Brain pericyte (primary cell): ENCODE results near the gene USP6NL.

Experiments
- DNase-seq: peaks from one replicate; pipeline ENCODE4 v3.0.0-alpha.2; 2012; ENCODE audit warnings: low read depth, low spot score

Gene USP6NL

DNA sequence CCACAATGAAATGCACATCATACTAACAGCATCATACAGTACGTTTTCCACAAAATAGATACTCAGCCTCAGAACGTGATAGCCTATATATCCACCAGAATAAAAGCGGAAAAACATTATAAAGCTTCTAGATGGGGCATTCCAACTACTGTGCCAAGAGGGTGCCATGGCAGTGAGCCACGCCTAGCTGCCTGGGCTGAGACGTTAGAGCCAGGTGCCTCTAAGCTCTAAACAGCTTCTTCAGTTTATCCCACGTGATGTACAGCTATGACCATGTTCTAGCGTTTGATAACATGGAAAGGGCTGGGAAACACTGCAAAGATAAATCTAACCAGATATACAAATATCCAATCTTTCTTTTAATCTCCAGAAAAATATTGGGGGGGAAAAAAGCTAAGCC, 17.8 kb downstream of the USP6NL start:
- DNase-seq = no peak

DNA sequence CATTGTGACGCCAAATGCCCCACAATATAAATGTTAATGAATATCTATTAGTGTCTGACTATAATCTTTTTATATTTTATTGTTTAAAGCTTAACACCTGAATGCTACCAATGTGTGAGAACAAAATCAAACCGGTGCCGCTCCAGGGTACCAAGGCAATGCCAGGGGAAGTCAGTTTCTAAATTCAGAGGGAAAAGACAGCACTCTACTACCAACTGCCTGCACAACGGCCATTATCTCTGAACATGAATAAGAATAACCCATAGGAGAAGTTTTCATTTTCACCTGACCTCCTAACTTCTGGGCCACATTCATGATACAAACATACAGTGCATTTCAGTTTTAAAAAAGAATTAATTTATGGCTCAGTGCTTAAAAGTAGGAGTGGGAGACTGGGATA, 21.7 kb downstream of the USP6NL start:
- no peak for DNase-seq

DNA sequence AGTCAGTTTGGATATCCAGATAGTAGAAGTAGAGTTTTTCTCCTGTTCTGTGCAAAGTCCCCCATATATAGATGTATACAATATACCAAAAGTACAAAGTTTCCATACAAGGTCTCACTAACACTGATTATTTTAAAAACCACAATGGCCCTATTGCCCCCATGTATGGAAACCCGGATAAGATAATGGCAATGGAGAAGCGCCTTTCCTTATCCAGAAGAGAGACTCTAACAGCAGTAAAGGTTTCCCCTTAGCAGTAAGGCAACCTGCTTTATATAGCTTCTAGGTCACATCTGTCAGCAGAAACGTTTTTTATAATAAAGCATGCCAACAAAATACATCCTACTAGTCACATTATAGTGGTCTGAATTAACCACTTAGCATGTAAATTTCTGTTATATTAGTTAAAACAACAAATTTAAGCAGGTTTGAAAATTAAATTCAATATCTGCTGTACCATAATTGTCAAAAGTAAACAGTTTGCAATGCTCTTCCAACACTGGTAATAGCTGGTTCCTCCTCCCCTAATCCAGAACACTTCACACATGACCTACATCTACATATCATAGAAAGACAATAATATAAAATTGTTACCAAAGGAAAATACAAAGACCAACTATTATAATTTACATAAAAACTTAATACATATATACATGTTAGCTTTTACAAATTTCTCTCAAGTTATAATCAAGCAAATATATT, 22.4 kb downstream of the USP6NL start:
- no peak for DNase-seq

DNA sequence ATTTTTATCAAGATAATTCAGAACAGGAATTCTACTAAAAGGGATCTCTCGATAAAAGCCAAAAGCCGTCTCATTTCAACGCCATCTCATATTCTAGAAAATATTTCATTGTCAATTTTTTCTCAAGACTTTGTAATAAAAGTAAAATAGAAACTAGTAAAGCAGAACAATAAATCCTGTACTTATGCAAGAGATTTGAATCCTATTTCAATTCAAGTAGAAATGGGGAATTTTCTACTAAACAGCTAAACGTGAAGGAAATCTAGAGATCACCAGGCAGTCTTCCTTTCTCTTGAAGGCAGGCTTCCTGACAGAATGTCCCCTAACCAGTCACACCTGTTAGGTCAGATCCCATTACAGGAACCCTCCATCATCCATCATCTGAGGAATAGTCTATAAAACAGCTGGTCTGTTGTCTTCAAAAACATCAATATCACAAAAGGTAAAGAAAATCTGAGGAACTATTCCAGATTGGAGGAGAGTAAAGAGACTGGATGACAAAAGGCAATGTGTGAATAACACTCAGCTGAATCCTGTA, 23.7 kb downstream of the USP6NL start:
- no peak for DNase-seq

DNA sequence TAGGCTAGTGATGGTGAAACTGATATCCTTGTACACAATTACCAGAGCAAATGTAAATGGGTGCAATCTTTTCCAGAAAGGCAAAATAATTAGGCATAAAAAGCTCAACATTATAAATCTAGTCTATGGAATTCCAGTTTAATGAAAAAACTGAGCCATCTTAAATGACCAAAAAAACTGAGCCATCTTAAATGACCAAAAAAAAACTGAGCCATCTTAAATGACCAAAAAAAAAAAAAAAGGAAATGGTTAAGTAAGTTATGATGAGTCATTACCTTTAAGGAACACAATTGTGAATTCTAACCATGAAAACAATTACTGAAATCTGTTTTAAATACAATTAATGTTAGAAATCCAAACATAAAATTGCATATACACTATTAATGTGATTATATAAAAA, 25.3 kb downstream of the USP6NL start:
- DNase-seq = no peak

DNA sequence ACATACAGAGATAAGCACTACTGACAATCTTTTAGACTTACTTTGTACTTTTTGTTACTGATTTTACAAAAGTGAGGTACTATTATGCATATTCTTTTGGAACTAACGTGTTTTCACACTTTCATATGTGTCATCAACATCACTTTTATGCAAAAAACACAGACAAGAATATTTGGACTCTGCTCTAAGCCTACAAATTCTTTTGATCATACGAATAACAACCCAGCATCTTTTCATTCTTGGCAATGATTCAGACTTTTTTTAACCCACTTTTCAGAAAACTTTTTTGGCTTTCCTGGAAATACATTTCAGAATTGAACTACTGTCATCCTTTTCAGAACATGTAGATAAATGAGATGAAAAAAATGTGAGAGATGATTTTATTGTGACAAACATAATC, 30.2 kb downstream of the USP6NL start:
- no peak for DNase-seq

DNA sequence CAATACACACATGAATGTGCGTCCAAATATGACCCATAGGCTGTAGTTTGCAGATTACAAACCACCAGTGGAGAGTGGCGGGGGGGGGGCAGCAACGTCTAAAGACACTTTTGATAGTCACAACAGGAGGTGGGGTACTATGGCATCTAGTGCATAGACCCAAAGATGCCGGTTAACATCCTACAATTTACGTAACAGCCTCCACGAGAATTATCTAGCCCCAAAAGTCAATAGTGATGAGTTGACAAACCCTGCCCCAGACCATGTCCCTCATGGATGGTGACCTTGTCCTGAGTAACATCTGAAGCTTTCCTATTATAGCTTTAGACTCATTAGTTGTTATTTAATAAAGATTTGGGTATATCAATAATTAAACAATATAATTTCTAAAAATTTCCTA, 31.6 kb downstream of the USP6NL start:
- DNase-seq = no peak

DNA sequence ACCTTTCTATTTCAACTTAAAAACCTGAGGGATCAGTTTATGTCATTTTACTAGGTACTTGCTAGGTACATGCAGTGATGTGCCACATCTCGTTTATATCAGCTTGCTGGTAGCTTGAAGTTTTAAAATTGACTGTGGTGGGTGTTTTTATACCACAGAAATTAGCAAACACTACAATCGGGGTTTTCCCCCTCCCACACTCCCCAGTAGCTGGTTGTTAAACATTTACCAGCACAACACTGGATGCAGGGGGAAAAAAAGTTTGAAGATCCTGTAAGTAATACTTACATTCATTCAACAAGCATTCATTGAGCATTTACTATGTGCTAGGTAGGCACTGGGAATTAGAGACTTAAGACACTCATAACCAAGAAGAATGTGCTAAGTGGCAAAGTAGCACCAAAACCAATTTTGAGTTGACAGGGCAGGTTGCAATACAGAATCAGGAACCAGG, 32.6 kb downstream of the USP6NL start:
- DNase-seq = no peak

DNA sequence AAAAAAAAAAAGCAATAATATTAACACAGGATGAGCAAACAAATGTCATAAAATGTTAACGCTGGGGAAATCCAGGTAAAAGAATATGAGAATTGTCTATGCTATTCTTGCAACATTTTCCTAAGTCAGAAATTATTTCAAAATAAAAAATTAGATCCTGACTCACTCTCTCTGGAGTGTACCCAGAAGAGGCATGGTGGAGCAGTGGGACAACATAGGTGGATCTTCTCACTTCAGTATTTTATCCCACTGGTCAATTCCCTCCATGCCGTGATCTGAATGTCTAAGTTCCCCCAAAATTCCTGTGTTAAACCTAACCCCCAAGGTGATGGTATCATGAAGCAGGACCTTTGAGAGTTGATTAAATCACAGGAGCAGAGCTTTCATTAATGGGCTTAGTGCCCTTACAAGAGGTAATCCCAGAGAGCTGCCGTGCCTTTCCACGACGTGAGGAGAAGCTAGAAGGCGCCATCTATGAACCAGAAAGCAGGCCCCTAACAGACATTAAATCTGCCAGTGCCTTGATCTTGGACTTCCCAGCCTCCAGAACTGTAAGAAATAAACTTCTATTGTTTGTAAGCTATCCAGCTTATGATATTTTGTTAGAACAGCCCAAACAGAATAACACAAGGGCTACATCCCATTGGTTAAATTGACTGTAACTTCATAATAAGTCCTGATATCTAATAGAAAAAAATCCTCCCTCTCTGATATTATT, 35.2 kb downstream of the USP6NL start:
- DNase-seq = no peak

DNA sequence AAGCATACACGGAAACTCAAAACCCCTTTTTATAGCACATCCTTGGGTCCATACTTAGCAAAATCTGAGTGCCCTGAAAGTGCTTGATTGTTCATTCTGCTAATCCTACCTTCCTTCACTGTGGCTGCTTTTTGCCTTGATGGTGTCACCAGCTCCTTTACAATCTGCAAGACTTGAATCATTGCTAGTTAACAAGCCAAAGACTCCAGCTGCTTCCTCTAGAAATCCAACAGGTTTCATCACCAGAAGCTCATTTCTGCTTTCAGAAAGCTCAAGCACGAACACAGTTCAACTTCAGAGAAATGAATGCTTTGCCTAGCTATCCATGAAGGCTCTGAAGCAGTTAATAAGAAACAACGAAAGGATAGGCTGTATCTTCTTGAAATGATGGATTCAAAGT, 38.0 kb downstream of the USP6NL start:
- no peak for DNase-seq

DNA sequence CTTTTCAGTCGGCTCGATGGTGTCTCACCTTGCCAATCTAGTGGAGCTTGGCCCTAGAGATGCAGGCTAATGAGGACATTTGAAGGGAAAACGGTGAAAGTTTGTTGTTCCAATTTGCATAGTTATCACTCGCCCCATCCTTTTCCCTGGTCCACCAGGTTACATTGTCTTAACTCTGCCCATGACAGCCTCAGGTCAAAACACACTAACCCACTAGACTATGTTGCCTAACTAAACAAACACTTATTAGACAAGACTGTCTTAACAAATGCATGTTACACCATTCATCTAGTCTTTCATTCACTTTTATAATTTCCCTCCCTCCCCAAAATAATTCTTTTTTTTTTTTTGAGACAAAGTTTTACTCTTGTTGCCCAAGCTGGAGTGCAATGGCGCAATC, 40.7 kb downstream of the USP6NL start:
- no peak for DNase-seq

DNA sequence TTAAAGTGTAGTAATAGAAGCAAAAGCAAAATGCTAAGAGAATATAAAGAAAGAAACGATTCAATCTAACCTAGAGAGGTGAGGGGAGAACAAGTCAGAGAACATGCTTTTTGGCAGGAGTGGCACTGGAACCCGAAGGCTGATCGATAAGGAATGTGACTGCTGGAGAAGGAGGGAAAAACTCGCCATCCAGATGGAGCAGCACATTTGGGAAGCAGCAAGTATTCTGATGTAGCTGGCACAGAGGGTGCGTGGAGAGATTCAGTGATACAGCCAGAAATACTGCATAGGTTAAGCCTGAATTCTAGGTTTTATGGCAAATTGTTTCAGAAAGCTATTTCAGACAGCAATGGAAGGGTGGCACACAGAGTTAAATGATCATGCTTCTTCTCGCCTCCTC, 42.0 kb downstream of the USP6NL start:
- no peak for DNase-seq

DNA sequence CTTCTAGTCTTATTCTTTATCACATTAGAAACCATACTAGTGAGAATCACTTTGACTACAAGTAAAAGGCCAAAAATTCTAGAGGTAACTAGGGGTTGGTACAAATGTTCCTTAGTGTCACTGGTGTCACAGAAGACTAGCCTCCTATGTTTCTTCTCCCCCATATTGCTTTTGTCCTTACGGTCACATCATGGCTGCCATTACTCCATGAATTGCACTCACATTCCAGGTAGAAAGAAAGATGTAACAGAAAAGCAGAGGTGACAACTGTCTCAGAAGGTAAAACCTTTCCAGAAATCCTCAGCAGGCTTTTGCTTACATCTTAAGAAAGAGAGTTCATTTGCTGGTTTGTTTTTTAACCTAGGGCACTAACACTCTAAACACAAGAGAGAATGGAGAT, 42.9 kb downstream of the USP6NL start:
- no peak for DNase-seq

DNA sequence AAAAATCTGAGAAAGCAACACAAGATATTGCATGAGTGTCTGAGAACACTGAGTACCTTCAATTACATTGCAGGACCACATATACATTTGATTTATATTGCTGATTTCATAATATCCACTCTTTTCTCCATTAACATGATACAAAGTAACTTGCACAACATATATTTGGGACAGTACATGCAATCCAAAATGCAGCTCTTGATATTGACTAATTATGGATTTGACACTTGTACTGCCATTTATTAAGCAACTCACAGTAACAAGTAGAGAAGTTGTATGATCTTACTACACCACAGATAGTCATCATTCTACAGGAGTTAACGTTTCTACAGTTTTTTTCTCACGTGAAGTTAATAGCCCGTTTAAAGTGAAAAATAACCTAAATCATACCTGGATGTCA, 46.7 kb downstream of the USP6NL start:
- DNase-seq = no peak

DNA sequence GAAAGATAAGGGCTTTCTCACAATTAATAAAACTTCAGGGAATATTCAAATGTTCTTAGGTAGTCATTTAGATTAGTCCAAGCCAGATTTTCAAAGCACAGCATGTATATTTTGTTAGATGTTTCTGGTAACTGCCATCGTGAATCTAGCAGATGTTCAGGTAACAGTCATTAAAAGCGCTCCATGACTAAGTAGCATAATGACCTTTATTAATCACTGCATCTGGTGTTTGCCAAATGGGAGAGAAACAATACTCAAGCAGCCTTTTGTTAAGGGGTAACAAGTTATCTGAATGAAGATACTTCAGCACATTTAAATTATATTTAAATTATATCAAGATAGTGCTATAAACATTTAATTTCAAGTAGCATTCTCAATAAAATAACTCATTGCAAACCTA, 47.5 kb downstream of the USP6NL start:
- no peak for DNase-seq

DNA sequence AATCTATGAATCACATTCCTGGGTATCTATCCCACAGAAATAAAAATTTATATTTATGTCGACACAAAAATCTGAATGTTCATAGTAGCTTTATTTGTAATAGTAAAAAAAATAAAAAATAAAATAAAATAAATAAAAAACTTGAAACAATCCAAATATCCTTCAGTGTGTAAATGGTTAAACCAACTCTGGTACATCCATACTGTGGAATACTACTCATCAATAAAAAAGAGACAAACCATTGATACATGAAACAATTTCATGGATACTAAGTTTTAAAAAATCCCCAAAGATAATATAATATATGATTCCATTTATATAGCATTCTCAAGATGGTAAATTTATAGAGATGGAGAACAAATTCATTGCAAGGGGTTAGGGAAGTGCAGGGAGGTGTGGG, 48.6 kb downstream of the USP6NL start:
- DNase-seq = no peak

DNA sequence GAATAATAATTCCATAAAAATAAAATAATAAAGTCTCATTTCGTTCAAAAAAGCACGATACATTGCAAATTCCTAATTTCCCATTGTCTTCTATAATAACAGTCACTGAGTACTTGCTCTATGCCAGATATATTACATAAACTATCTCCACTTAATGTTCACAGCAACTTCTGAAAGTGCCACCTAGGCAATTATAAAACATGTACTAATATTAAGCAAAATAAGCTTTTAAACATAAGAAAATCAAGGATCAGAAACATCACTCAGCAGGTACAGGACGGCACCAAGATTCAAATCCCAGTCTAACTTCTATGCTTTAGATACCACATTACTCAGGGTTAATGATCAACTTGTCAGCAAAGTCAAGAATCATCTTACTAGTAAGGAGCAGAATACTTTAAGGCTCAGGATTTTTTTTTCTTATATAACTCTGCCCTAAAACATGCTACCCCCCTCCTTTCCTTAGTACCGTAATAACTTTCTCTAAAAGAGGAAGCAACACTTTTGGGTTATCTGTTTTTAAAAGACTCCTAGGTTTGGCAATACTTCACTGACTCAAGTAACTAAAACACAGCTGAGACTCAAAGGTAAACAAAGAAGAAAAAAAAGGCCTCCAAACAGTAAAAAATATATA, 51.3 kb downstream of the USP6NL start:
- no peak for DNase-seq

DNA sequence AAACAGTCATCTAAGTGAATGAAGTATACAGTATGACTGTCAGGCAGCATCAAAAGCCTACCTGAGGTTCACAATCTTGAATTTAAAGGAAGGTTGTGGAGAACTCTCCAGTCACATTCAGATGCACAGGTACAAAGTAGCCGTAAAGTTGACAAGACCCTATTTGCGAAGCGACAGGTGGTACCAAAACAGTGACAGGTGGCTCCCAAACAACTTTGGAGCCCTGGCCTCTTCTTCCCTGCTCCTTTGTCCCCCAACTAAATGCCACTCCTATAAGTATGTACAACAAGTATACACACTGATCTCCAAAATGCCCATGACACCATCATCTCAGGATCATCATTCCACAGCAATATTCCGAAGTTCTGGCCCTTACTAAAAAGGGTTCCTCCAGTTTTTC, 53.5 kb downstream of the USP6NL start:
- DNase-seq = no peak

DNA sequence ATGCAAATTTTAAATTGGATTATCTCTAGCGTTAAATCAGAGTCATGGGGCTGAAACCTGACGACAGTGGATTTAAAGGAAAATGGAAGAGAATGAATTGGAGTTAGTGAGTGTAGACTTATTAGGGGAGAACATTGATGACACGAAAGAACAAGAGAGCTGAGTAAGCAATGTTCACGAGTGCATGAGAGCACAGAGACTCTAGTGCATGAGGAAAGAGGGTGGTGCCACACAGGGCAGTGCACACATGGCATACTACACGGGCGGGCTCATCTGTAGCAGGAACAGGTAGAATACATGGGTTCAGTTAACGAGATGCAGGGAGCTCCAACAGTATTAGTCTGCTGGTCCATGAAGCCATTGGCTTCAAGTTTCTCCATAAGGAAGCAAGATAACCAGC, 53.9 kb downstream of the USP6NL start:
- DNase-seq = no peak

DNA sequence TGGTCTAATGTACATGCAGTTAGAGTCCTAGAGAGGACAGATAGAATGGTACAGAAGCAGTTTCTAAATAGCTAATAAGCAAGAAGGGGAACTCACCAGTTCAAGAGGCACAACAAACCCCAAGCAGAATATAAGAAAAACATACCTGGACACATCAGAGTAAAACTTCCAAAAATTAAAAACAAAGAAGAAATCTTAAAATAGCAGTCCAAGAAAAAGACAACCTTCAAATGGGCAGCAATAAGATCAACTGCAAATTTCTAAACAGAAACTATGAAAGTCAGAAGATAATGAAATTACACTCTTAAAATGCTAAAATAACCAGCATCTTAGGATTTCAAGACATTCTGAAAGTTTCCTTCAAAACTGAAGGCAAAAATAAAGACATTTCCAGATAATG, 55.9 kb downstream of the USP6NL start:
- no peak for DNase-seq

DNA sequence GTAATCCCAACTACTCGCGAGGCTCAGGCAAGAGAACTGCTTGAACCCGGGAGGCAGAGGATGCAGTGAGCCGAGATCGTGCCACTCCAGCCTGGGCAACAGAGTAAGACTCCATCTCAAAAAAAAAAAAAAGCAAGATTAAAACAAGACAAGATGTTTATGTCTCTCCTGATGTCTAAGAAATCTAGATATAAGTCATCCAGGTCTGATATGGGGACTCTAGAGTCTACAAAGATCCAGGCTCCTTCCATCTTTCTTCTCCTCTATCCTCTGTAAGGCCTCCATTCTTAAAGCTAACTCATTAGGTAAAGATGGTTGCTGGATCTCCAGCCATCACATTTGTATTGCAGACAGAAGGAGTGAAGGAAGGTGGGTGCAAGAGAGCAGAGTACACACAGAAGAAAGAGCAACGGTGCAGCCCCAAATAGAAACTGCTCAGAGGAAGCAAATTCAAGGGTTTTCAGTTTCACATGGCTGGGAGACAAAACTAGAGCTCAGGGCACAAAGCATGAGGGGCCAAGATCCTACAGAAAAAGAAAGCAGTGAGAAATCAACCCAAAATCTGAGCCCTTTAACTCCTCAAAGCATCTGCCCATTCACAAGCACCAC, 57.6 kb downstream of the USP6NL start:
- DNase-seq = no peak

DNA sequence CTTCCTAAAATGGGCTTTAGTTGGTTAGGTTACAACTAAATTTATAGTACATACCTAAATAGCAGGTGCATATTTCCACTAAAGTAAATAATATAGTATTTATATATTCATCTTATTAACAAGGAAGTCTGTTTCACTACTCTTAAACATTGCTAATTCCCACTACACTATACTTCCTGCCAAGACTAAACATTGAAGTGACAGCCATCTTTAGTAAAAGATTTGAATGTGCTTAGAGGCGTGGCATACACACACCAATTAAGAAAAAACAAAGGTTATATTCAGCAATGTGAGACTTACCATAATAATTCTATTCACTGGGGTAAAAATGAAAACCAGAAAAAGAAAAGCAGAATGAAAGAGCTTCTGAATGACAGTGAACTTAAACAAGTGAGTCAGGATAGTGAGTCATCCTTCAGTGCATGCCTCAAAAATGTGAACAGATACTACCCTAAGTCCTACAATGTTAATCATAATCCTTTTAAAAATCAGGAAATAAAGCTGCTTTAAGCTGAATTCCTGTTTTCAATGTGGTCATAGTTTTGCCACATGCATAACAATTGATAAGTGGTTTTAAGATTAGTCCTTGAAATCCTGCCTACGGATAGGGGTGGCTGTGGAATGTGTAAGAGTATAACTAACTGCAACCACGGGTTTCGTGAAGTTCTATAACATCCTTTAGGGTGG, 59.4 kb downstream of the USP6NL start:
- DNase-seq = no peak
